ENCODE measurements around the gene TECTA. TPM values are rescaled to one million over a fixed set of nuclear protein-coding genes. Genes with fewer than 3 reads are reported as not detected.
A peak's percentile ranks its signal among the peaks of the same experiment; 100 is the strongest.

The TECTA gene
- total and polyA plus RNA-seq, 8 donors = 0.06 to 1.4 (median 0.25) TPM; not detected in 3

DNA sequence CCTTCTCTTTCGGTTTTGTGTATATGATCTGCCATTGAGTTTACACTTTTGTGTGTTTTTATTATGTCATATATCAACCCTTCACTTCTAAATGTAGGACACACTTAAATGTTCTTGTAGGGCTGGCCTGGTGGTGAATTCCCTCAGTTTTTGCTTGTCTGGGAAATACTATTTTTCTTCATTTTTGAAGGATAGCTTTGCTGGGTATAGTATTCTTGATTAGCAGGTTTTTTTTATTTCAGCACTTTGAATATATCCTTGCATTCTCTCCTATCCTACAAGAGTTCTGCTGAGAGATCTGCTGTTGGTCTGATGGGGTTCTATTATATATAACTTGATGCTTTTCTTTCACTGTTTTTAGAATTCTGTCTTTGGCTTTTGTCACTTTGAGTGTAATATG lies 79.1 kb downstream of the TECTA start:
- no peaks in the 10 kb centered on the region for H3K27me3 ChIP-seq
- no peak for DNase-seq
- TF ChIP-seq CTCF (IDR thresholded peaks at IDR 0.05) (no peak), EP300 (IDR thresholded peaks at IDR 0.05) (no peak), POLR2AphosphoS5 (IDR thresholded peaks at IDR 0.05) (no peak), POLR2A (IDR thresholded peaks at IDR 0.05) (no peak)
- WGBS, 5 donors = 55 to 85% (median 76%) methylated on average over 1 of the region's 1 CpG
- H3K4me3 ChIP-seq = no peak overlapping the region
- intact Hi-C loops (cut with DNase I; ENCODE audit: low total_unique reads) = no loop called here
- H3K36me3 ChIP-seq = no peaks in the 10 kb centered on the region
- H3K9me3 ChIP-seq = peaks cover 0 to 27% (median 14%) of the 10 kb centered on the region in 4 donors
- H3K4me1 ChIP-seq = no peaks in the 10 kb centered on the region
- no peak overlapping the region for H3K27ac ChIP-seq

DNA sequence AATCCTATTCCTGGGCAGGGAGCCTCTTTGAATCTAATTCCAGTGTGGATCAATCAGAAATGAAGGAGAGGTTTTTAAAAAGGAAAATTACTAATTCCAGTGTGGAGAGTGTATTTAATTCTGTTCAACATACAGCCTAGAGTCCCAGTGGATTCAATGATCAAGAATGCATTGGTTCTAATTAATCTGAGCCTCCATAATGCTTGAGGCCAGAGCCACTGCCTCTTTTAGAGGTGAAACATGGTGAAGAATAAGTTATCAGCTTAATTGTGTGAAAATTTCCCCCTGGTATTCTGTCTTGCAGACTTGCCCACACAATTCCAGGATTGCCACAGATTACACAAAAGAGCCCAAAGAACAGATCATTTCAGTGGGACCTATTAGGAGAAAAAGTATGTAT lies 87.7 kb downstream of the TECTA start:
- no peak for DNase-seq
- Histone ChIP-seq H3K27me3 (no peaks in the 10 kb centered on the region), H3K36me3 (peaks cover 0 to 14% (median 0%) of the 10 kb centered on the region in 4 donors), H3K4me3 (no peak overlapping the region), H3K27ac (no peak overlapping the region), H3K4me1 (no peaks in the 10 kb centered on the region), H3K9me3 (no peaks in the 10 kb centered on the region)
- intact Hi-C loops (cut with DNase I; ENCODE audit: low total_unique reads) = no loop called here
- no peak for TF ChIP-seq CTCF (IDR thresholded peaks at IDR 0.05)
- TF ChIP-seq POLR2A (IDR thresholded peaks at IDR 0.05) = no peak
- no peak for TF ChIP-seq POLR2AphosphoS5 (IDR thresholded peaks at IDR 0.05)
- TF ChIP-seq EP300 (IDR thresholded peaks at IDR 0.05) = no peak

- intact Hi-C loops (cut with DNase I; ENCODE audit: low total_unique reads) = loop anchor here (10.0 kb wide), 1 partner anchor 677 kb away; the partner anchor contains the start of gene GRIK4
- 61 to 80% (median 70%) methylated on average over 5 of the region's 5 CpGs for WGBS, 5 donors
- peaks cover 0 to 7% (median 3%) of the 10 kb centered on the region in 4 donors for H3K4me1 ChIP-seq
Observed at GRCh38 chr11:121191818-121192217, 90.8 kb downstream of the TECTA start.

DNA sequence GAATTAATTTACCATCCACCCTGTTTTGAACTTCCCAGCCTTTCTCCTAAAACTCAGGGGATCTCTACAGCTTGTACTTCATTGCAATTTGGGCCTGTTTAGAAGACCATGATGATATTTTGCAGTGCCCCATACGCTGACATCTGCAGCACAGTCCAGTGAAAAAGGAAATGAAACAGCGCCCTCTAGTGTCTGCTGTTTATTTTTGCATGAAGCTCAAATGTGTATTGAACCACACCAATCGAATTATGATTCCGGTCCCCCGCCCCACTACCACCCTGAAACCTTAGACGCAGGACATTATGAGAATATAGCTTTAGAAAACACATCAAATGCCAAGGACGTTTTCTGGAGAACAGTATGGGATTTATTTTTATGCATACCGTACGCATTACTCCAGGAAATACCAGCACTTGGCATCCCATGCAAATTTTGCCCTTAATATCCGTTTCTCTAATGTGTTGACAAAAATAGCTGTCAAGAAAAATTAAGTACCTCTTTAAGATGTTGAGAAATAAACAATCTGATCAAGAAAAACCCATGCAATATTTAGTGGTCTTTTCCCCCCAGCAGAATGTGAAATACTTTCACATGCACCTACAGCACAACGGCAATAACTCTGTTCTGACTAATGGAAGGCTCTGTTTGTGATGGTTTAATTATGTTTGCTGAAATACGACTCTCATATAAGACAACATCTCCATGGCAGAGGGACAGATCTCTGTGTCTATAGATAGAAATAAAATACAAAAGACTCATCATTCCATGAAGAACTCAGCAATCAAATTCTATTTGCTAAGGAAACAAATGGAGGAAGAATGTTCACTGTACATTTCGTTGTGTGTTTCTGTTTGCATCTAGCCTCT lies 93.9 kb downstream of the TECTA start:
- H3K27ac ChIP-seq = no peak overlapping the region
- intact Hi-C loops (cut with DNase I; ENCODE audit: low total_unique reads) = loop anchor here (10.0 kb wide), 1 partner anchor 680 kb away; the partner anchor contains the start of gene GRIK4
- TF ChIP-seq POLR2AphosphoS5 (IDR thresholded peaks at IDR 0.05) = peak in 1 of 3 donors; percentile 12
- TF ChIP-seq CTCF (IDR thresholded peaks at IDR 0.05) = peak in 5 of 7 experiments; percentile 57 to 85 (median 63)
- no peak for TF ChIP-seq POLR2A (IDR thresholded peaks at IDR 0.05)
- no peak for TF ChIP-seq EP300 (IDR thresholded peaks at IDR 0.05)
- H3K36me3 ChIP-seq = no peaks in the 10 kb centered on the region
- DNase-seq = peak; percentile 39 to 89
- H3K27me3 ChIP-seq = peaks cover 0 to 8% (median 0%) of the 10 kb centered on the region in 3 donors
- H3K4me1 ChIP-seq = peaks cover 0 to 7% (median 3%) of the 10 kb centered on the region in 4 donors
- no peak overlapping the region for H3K4me3 ChIP-seq
- WGBS, 5 donors = 11 to 18% (median 12%) methylated on average over 13 of the region's 13 CpGs
- no peaks in the 10 kb centered on the region for H3K9me3 ChIP-seq

More at GRCh38 chr11:121191818-121192217, 90.8 kb downstream of the TECTA start:
- Histone ChIP-seq H3K27me3 (peaks cover 0 to 8% (median 0%) of the 10 kb centered on the region in 3 donors), H3K27ac (no peak overlapping the region), H3K36me3 (peaks cover 0 to 14% (median 0%) of the 10 kb centered on the region in 4 donors), H3K4me3 (no peak overlapping the region), H3K9me3 (no peaks in the 10 kb centered on the region)
- no peak for DNase-seq
- no peak for TF ChIP-seq EP300 (IDR thresholded peaks at IDR 0.05)
- TF ChIP-seq POLR2AphosphoS5 (IDR thresholded peaks at IDR 0.05) = no peak
- no peak for TF ChIP-seq POLR2A (IDR thresholded peaks at IDR 0.05)
- TF ChIP-seq CTCF (IDR thresholded peaks at IDR 0.05) = no peak
